ENCODE data around the gene CHN1.

CHN1 gene

DNA sequence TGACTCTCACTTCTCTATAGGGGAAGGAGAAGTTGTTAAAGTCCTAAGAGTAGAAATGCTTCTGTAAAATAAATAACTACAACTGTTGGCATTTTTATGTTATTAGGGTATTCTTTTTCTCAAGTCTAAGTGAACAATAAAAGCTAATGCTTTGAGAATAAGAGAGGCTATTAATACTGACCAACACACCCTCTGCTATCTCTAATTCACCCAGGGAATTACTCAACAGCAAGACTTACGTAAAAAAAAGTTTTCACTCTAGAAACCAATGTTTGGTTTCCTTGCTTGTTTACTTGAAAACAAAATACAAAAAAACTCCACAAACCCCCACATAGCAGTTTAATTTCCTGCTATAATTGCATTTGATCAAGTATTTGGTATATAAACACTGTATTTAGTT, 25.2 kb downstream of the CHN1 start:
- TF ChIP-seq, protein P1, sequence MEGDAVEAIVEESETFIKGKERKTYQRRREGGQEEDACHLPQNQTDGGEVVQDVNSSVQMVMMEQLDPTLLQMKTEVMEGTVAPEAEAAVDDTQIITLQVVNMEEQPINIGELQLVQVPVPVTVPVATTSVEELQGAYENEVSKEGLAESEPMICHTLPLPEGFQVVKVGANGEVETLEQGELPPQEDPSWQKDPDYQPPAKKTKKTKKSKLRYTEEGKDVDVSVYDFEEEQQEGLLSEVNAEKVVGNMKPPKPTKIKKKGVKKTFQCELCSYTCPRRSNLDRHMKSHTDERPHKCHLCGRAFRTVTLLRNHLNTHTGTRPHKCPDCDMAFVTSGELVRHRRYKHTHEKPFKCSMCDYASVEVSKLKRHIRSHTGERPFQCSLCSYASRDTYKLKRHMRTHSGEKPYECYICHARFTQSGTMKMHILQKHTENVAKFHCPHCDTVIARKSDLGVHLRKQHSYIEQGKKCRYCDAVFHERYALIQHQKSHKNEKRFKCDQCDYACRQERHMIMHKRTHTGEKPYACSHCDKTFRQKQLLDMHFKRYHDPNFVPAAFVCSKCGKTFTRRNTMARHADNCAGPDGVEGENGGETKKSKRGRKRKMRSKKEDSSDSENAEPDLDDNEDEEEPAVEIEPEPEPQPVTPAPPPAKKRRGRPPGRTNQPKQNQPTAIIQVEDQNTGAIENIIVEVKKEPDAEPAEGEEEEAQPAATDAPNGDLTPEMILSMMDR (IDR thresholded peaks at IDR 0.05) = no peak
- Histone ChIP-seq H3K4me3 (no peak overlapping the region), H3K27ac (no peak overlapping the region)
- no peak for DNase-seq (ENCODE audit: low spot score)

DNA sequence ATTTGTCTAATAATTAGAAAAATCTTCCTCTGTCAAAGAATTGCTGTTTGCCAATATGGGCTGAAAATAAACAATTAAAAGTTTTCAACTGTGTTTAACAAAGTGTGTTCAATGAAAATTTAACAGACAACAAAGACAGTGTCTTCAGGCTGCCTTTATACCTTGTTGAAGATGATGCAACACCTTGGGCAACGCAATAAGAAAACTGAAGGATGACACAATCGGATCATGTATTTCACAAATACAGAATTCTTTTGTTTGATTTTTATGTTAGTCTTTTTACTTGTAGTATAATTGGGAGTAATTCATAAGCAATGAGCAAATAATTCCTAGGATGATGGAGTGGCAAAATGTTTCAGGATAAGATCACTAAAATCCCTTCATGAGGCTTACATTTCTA, 27.8 kb downstream of the CHN1 start:
- Histone ChIP-seq H3K27ac (no peak overlapping the region), H3K4me3 (no peak overlapping the region)
- TF ChIP-seq, protein P1 (IDR thresholded peaks at IDR 0.05) = no peak
- DNase-seq (ENCODE audit: low spot score) = no peak

DNA sequence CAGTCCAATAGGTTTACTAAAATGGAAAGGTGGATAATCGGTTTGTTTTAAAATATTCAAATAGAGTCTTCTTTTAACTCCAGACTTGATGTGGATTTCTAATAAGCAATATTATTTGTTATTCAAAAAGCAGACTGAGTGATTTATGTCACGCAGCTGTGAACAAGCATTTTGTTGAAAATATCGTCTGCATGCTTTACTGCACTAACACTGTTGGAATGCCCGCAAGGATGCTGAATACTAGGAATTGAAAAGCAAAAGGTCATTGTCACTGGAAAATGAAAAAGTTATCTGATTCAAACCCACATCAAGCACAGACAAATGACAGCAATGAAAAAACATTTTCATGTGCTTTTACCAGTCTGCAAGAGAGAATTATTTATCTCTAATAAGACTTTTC, 31.1 kb downstream of the CHN1 start:
- no peak overlapping the region for H3K4me3 ChIP-seq
- TF ChIP-seq, protein P1 (IDR thresholded peaks at IDR 0.05) = no peak
- DNase-seq (ENCODE audit: low spot score) = no peak
- no peak overlapping the region for H3K27ac ChIP-seq

DNA sequence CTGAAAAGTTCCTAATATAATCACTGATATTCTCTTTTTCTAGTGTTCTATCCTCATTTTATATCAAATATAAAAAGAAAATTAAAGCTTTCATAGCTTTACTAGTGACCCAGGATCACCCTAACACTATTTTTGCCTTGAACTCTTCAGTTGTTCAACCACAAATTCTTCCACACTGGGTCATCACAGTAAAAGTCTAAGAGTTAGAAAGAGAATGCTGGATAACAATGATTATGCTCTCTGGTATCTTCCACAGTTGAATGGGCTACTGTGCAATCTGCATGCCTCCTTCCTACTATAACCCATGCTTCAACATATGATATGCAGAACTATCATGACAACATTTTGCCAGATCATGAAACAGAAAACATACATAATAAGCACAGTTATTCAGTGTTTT, 32.3 kb downstream of the CHN1 start:
- DNase-seq (ENCODE audit: low spot score) = no peak
- H3K27ac ChIP-seq = no peak overlapping the region
- TF ChIP-seq, protein P1 (IDR thresholded peaks at IDR 0.05) = no peak
- no peak overlapping the region for H3K4me3 ChIP-seq

DNA sequence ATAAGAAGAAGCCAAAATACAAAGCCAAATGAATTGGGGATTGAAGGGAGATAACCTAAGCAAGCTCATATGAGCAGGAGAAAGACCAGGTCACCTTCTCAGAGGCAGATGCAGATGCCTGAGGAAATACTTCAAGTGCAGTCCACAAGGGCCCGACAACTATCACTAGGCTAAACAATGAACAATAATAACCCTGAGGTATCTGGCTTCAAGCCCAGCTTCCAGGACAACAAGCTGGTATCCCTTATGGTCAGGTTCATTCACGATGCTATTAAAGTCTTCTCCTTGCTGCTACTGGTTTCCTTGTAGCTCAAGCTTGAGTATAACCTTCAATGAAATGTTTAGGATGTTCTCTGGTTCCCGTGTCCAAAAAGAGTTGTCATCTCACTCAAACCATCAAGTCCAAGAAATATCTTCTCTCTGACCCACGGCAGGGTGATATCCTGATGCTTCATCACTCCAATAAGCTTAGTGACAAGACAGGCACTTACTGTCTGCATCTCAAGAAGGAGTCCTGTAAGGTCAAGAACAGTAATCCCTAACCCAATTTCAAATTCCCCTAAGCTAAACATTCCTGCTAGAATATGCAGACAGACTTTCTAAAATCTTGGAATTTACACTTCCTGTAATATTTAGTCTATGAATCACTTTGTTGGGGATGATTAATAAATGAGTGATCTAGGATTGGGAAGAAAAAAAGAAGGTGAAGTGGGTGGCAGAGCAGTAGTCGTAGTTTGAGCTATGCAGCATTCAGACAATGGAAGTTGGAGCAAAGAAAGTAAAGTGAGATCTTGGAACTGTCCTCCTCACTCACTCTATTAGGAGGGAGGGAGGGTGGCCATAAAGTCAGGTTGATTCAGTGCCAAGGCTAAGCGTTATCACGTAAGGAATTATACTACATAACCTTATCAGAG, 33.1 kb downstream of the CHN1 start:
- Histone ChIP-seq H3K27ac (no peak overlapping the region), H3K4me3 (no peak overlapping the region)
- TF ChIP-seq, protein P1 (IDR thresholded peaks at IDR 0.05) = no peak
- DNase-seq (ENCODE audit: low spot score) = no peak

DNA sequence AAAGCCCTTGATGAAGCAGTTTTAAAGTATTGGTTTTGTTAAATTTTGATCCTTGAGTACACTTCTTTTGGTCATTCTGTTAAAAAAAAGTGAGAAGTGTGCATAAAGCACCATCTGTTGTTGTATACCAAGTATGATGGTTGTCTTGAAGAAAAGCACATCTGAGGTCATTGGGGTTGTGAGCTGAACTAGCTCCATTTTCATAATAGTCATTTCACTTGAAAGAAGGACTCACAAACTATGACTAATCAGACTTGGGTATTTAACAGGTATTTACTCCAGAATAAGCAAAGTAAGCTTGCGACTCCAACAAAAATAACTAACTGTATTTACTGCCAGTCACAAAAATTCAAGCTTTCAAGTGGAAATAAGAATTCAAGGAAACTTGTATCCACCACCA, 35.1 kb downstream of the CHN1 start:
- no peak for DNase-seq (ENCODE audit: low spot score)
- H3K27ac ChIP-seq = no peak overlapping the region

More for the DNA sequence above, 35.1 kb downstream of the CHN1 start:
- TF ChIP-seq, protein P1 (IDR thresholded peaks at IDR 0.05) = no peak
- no peak overlapping the region for H3K4me3 ChIP-seq
